Erythroblast (primary cell): ENCODE data around the gene SGF29.
"Not testable (repeated sequence)": the region's sequence is repeated elsewhere in the genome, so short reads cannot be mapped to it uniquely, and the experiment has no call there.

Experiments used
- DNase-seq, 2 experiments: peaks; one replicate each; lab custom pipeline; 2025; lab: John Stamatoyannopoulos, UW
- GATA1 ChIP-seq: IDR thresholded peaks from 2 replicates; pipeline ENCODE4 v1.6.1; 2011; ENCODE audit warnings: low read depth, mild to moderate bottlenecking, control low read depth, low read length, moderate library complexity
- POLR2A ChIP-seq: IDR thresholded peaks from 2 replicates; pipeline ENCODE4 v1.6.1; 2011; ENCODE audit warnings: mild to moderate bottlenecking, low read length

The SGF29 gene

DNA sequence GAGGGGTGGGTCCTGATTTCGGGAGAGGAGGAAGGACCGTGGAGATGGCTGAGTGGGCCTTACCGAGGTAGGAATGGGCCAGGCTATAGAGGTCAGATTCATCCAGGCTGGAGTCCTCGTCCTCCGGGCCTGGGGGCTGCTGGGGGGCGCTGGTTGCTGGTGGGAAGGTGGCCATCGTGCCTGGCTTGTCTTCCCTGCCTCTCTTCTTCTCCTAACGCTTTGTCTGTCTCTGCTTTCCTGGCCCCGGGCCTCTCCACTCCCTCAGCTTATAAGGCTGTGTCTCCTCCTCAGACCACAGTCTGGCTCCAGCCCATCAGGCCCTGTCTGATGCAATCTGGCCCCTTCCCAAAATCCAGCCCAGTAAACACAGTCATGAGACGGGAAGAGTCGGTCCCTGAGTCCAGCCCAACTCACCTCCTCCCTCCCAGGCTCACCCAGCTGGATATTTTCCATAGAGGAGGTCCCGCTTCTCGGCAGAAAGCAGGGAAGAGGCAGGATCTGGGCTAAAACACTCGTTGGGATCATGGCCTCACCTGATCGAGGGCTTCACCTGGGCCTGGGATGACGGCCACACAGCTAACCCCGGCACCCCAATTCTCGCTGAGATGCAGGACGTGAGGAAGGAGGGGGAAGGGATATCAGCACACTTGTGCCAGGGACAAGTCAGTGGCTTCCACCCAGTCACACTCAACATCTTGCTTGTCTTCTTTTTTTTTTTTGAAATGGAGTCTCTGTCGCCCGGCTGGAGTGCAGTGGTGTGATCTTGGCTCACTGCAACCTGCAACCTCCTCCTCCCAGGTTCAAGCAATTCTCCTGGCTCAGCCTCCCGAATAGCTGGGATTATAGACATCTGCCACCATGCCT is 14.8 kb upstream of the SGF29 start, which contains the start of gene NUPR1:
Gene NUPR1 (minus strand): TSS at position 242 of the 864 bp plus-strand sequence. CDS start 67 bp downstream, at position 175.
- no peak for DNase-seq
- TF ChIP-seq GATA1 (no peak), POLR2A (no peak)

DNA sequence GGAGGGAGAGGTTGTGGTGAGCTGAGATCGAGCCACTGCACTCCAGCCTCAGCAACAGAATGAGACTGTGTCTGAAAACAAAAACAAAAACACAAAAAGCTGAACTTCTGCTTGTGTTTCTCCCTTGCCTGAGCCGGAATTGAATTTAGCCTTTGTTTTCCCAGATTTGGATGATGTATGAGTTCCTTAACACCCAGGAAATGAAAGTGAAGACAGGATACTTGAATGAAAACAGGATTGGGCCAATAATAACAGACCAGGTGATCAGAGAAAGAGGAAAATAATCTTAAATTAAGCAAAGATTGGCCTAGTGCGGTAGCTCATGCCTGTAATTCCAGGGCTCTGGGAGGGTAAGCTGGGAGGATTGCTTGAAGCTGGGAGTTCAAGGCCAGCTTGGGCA is 13.4 kb upstream of the SGF29 start:
- TF ChIP-seq POLR2A: no peak
- TF ChIP-seq GATA1: no peak
- no peak for DNase-seq

DNA sequence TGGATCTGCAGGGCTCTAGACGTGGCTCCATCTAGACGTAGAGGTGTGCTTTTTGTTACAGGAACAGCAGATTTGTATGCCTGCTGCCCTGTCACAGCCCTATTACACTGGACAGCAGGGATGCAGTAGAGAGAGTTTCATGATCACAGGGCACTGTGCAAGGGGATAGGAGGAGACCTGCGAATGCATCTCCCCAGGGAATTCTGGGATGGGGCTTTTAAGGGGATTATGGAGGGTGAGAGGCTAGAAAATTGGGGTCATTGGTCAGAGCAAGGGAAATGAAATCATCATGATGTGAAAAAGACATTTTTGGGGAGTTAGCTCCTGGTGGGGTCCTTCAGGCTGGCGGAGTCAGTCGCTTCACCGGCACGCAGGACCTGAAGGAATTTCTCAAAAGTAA is 11.1 kb upstream of the SGF29 start:
- TF ChIP-seq GATA1 (no peak), POLR2A (no peak)
- DNase-seq: no peak

DNA sequence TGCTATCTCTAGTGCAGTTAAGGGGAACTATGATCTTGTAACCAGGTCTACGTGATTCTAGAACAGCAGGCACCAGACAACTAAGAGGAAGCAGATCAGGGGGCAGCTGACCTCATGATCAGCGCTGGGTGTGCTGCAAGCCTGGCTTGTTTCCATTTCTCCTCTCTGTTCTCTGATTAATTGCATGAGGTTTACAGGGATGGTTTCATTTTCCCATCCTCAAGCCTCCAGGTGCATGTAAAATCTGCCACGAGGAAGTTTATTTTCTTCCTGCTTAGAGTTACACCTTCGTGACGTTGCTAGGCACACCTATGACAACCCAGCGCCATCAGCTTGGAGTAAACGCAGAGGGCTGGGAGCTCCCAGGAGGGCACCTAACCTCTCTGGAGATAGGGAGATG is 10.6 kb upstream of the SGF29 start:
- no peak for DNase-seq
- no peak for TF ChIP-seq POLR2A
- TF ChIP-seq GATA1: no peak

DNA sequence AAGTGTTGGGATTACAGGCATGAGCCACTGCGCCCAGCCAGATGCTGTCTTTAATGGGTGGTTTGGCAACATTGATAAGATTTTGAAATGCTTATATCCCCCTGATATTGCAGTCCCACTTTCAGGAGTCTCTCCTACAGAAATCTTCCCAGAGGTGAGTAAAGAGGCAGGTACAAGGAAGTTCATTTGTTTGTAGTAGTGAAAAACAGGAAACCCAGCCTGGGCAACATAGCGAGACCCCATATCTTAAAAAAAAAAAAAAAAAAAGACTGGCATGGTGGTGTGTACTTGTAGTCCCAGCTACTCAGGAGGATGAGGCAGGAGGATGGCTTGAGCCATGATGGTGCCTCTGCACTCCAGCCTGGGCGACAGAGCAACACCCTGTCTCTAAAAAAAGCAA is 8.7 kb upstream of the SGF29 start:
- TF ChIP-seq GATA1: no peak
- no peak for TF ChIP-seq POLR2A
- DNase-seq: no peak

DNA sequence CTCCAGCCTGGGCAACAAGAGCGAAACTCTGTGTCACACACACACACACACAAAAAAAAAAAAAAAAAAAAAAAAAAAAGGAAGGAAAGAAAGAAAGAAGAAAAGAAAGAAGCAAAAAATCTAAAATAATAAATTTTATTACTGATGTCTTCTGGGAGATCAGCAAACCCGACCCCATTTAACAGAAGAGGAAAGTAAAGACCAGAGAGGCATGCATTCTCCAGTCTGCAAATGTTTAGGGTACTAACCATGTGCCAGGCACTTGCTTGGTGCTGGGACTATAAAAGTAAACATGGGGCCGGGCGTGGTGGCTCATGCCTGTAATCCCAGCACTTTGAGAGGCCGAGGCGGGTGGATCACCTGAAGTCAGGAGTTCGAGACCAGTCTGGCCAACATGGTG is 7.8 kb upstream of the SGF29 start:
- not testable (repeated sequence) for DNase-seq

DNA sequence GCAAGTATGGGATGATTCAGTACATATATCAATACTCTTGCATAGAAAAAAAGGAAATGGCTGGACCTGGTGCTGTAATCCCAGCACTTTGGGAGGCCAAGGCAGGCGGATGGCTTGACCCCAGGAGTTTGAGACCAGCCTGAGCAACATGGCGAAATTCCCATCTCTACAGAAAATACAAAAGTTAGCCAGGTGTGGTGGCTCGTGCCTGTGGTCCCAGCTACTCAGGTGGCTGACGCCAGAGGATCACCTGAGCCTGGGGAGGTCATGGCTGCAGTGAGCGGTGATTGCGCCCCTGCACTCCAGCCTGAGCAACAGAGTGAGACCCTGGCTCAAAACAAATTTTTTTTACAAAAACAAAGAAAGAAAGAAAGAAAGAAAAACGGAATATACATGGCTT is 7.1 kb upstream of the SGF29 start:
- no peak for TF ChIP-seq POLR2A
- TF ChIP-seq GATA1: no peak
- DNase-seq: no peak

DNA sequence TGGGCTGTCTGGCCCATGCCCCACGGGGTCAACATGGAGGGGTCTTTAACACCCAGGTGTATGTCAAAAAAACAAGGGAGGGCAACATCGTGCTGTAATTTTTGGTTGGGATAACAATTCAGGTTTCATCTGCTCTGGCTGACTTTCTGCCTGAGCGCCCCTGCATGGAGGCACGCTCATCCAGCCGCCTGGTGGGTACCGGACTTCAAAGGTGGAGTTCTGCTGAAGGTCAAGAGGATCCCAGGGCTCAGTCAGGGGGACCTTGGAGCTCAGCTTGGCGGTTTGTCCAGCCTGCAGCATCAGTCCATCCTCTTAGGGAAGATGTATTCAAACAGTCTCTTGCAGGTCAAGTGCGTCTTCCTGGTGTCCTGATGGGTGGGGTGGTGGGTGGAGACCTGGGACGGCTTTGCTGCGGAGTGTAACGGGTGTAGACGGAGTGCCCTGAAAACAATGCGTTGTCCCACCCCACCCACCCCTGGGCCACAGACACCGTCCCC is 5.4 kb upstream of the SGF29 start:
- TF ChIP-seq POLR2A (no peak), GATA1 (no peak)
- no peak for DNase-seq

DNA sequence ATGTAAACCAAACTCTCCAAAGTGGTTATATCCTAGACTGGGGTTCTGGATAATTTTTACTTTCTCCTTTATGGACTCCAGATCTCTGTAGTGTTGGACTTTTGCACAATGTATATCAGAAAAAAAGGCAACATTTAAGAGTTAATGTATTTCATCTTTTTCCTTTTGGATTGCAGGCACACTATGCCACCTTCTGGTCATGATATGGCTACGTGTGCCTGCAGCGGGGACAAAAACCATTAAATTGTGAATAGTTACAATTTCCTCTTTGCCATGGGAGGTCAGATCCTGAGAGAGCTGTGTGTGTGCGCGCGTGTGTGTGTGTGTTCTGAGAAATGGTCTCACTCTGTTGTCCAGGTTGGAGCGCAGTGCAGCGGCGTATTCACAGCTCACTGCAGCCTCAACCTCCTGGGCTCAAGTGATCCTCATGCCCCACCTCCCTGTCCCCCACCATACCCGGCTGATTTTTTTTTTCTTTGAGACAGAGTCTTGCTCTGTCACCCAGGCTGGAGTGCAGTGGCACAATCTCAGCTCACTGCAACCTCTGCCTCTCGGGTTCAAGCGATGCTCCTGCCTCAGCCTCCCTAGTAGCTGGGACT is 4.3 kb upstream of the SGF29 start:
- DNase-seq: no peak
- TF ChIP-seq GATA1: no peak
- TF ChIP-seq POLR2A: no peak

DNA sequence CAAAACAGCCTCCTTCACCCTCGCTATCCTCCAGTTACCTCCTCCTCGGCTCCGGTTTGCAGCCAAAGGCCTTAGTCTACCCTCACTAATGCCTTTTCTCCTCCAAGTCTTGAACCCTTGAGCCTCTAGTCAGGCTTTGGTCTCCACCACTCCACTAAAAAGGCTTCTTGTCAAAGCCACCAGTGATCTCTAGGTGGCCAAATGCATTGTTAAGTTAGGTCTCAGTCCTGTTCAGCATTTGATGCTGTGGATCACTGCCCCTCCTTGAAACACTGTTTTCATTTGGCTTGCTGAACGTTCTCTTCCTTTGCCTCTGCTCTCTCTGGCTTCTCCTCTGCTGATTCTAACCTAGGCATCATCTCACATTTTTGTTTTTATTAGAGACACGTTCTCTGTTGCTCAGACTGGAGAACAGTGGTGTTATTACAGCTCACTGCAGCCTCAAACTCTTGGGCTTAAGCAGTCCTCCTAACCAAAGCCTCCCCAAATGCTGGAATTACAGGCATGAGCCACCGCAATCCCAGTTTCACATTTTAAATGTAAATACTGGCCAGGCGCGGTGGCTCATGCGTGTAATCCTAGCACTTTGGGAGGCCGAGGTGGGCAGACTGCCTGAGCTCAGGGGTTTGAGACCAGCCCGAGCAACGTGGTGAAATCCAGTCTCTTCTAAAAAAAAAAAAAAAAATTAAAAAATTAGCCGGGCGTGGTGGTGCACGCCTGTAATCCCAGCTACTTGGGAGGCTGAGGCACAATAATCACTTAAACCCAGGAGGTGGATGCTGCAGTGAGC is 1.1 kb downstream of the SGF29 start:
- TF ChIP-seq GATA1: no peak
- TF ChIP-seq POLR2A: no peak
- DNase-seq: no peak

DNA sequence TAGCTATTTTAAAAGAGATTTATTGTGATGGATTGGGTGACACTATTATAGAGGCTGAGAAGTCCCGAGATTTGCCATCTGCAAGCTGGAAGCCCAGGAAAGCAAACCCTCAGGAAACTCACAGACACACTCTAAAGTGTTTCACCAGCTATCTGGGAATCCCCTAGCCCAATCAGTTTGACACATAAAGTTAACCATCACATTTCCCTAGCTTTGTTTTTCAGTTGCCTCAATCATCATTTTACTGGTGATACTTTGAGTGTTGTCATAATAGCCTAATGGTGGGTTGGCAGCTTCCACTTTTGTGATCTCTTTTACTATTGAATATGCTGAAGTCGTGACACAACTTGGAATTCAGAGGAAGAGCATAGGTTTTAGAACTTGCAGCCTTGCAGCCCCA is 1.8 kb downstream of the SGF29 start:
- TF ChIP-seq GATA1 (no peak), POLR2A (no peak)
- DNase-seq: no peak

DNA sequence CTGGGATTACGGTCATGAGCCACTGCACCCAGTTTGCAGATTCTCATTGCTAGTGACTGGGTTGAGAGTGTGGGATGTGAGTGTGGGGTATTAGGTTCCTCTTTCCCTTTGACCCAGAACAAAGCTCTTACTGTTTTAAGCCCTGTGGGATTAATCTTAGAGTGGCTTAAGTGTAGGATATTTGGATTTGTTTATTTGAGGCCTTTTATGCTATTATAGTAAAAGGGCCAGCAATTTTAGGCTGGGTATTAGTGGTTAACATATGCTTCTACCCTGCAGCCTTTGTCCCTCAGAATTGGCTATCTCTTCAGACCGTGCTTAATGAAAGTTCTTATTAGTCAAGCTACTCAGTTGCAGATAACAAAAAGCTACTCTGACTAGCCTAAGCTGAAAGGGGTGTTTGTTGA is 3.2 kb downstream of the SGF29 start:
- TF ChIP-seq POLR2A: no peak
- no peak for TF ChIP-seq GATA1
- no peak for DNase-seq

DNA sequence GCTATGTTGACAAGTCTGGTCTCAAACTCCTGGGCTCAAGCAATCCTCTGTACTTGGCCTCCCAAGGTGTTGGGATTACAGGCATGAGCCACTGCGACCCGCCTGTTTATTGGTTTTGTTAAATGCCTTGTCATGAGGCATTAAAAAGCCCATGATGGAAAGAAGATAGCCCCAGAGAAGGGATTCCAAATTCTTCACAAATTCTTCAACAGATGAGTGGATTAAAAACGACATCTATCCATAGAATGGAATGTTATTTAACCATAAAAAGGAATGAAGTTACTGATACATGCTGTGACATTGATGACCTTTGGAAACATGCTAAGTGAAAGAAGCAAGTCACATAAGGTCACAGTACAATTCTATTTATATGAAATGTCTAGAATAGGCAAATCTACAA is 4.7 kb downstream of the SGF29 start:
- no peak for TF ChIP-seq POLR2A
- TF ChIP-seq GATA1: no peak
- no peak for DNase-seq
